Measurements from ENCODE around the gene DIP2C.
"Not testable (repeated sequence)": the region's sequence is repeated elsewhere in the genome, so short reads cannot be mapped to it uniquely, and the experiment has no call there.

Gene DIP2C

GRCh38 chr10:271201-271600, 418.3 kb downstream of the DIP2C start:
- no peak for DNase-seq (ENCODE audit: low read depth)

- no peak for DNase-seq (ENCODE audit: low read depth)
These were observed 419.9 kb downstream of the DIP2C start for GRCh38 chr10:269440-270074.

DNA sequence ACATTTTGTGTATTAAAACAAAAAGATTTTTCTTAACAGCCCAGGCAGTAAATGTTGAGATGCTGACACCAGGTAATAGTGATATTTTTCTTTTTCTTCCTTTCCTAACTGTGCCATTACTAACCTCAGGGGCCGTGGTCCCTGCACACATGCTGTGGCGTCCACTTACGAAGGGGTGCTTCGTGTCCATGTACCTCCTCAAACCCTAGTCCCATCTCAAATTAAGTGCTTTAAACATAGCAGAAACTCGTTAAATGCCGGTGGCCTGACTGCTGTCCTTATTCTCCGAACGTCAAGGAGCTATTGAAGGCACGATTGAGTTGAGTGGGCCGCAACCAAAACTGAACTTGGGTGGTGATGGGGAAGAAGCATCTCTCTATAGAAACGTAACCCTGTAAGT, 421.8 kb downstream of the DIP2C start:
- DNase-seq (ENCODE audit: low read depth), result no peak

DNA sequence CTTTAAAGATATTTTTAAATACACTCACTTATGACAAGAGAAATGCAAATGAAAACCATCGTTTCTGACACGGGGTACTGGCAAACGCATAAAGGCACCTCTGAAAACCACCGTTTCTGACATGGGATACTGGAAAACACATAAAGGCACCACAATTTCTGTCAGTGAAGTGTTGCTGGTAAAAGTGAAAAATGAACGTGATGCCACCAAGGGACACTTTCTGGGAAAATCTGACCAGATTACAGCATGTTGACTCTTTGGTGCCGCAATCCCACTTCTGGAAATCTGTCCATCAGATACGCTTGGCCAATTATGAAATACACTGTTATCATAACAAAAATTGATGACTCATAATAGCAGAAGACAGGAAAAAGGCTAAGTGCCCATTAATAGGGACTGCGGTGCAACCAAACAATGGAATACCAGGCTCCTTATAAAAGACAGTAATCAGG, 422.5 kb downstream of the DIP2C start:
- DNase-seq (ENCODE audit: low read depth), result no peak

GRCh38 chr10:265816-266588, 423.5 kb downstream of the DIP2C start:
- not testable (repeated sequence) for DNase-seq (ENCODE audit: low read depth)

DNA sequence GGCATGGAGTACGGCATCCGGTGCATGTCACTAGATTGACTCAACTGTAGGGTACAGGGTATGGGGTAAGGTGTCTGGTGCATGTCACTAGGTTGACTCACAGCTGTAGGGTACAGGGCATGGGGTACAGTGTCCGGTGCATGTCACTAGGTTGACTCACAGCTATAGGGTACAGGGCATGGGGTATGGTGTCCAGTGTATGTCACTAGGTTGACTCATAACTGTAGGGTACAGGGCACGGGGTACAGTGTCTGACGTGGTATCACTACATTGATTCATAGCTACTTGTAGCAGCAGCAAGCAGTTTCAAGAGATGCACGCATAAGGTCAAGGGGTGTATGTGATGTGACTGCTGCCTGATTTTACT, 424.4 kb downstream of the DIP2C start:
- not testable (repeated sequence) for DNase-seq (ENCODE audit: low read depth)

GRCh38 chr10:264160-265073, 425.1 kb downstream of the DIP2C start:
- not testable (repeated sequence) for DNase-seq (ENCODE audit: low read depth)

GRCh38 chr10:260819-261429, 428.5 kb downstream of the DIP2C start:
- DNase-seq (ENCODE audit: low read depth), result no peak

- DNase-seq (ENCODE audit: low read depth), result no peak
These were observed 437.4 kb downstream of the DIP2C start for GRCh38 chr10:251982-252582.

GRCh38 chr10:248307-248706, 441.2 kb downstream of the DIP2C start:
- DNase-seq (ENCODE audit: low read depth), result no peak

DNA sequence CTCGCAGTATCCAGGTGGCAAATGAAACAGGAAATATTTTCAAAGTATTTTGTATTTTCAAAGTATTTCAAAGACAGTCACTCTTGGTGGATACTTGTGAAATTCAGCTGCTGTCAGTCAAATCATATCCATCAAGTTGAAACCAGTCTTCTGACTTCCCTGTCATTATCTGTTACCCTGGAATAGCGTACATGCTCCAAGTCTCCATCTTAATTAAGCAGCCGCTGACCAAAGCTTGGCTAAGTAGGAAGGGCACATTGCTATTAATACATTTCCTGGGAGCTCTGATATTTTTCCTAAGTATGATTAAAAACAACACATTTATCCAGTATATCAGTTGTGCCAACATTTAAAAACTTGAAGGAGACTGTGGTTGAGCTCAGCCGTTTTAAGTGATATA, 442.0 kb downstream of the DIP2C start:
- DNase-seq (ENCODE audit: low read depth), result no peak

- DNase-seq (ENCODE audit: low read depth), result no peak
These were observed 443.0 kb downstream of the DIP2C start for GRCh38 chr10:246431-246830.

GRCh38 chr10:244227-244626, 445.2 kb downstream of the DIP2C start:
- DNase-seq (ENCODE audit: low read depth), result no peak

DNA sequence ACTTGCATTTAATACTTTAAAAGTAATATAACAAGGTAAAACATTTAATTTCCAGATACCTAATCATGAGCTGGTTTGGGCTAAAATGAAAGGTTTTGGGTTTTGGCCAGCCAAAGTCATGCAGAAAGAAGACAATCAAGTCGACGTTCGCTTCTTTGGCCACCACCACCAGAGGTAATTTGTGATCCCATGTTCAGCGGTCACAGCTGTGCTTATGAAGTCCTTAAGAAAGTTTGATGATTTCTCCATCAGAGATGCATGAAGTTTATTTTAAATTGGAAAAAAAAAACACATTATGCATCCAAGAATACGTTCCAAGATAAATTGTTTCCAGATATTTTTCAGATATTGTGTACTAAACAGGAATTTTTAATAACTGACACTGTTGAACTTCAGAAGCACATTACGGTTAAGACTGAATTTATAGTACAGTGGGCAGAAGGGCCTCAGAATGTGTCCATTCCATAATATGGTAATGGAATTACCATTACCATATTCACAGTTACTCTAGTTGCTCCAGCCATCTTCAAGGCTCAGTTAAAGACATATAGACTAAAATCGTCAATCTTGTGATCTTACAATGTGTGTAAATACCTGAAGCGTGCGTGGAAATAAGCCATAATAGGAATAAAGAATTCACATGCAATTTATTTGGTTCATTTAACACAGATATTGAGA, 447.4 kb downstream of the DIP2C start:
- no peak for DNase-seq (ENCODE audit: low read depth)

- no peak for DNase-seq (ENCODE audit: low read depth)
These were observed 448.0 kb downstream of the DIP2C start for GRCh38 chr10:241451-241850.

DNA sequence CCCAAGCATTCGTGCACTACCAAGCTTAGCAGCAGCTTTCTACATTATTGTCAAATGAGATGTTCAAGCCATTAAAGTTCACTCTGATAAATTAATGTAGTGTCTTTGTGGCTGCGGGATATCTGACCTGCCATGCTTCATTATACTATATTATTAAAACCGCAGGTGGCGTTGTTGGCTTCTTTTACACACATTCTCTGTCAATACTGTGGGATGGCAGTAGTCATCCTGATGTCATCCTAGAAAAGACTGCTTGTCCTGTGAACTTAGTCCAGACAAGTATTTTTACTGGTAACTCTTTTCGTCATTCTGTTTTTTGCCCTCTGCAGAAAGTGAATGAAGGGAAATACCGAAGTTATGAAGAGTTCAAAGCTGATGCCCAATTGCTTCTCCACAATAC, 450.4 kb downstream of the DIP2C start:
- no peak for DNase-seq (ENCODE audit: low read depth)

GRCh38 chr10:235915-236314, 453.6 kb downstream of the DIP2C start:
- DNase-seq (ENCODE audit: low read depth), result no peak

- DNase-seq (ENCODE audit: low read depth), result no peak
These were observed 454.6 kb downstream of the DIP2C start for GRCh38 chr10:234708-235406.

- no peak for DNase-seq (ENCODE audit: low read depth)
These were observed 456.6 kb downstream of the DIP2C start for GRCh38 chr10:232878-233277.

- no peak for DNase-seq (ENCODE audit: low read depth)
These were observed 457.4 kb downstream of the DIP2C start for GRCh38 chr10:232061-232460.

GRCh38 chr10:230758-231157, 458.7 kb downstream of the DIP2C start:
- no peak for DNase-seq (ENCODE audit: low read depth)

Measured in activated gamma-delta T cell treated with anti-CD3 and anti-CD28 coated beads, Interleukin-2, amount 50 U/mL, for 16 hours (primary cell).